Vagina (tissue), 2 donors: ENCODE data around the gene SBK2. TPM values are rescaled to one million over a fixed set of nuclear protein-coding genes. Genes with fewer than 3 reads are reported as not detected.

ENCODE experiments used
- DNase-seq, 2 donors: peaks; one replicate each; pipeline ENCODE4 v3.0.0-alpha.2; 2017; ENCODE audit errors: extremely low spot score in 2 of 2
- H3K27ac ChIP-seq: fragments of 200-600 bp; sonication (generic); one replicate; pipeline ENCODE4 v1.5.1; 2019
- H3K27me3 ChIP-seq: fragments of 200-600 bp; sonication (generic); one replicate; pipeline ENCODE4 v1.5.1; 2019
- H3K36me3 ChIP-seq, 2 donors: fragments of 200-600 bp; sonication (generic); one replicate each; pipeline ENCODE4 v1.5.1; 2017 to 2019
- H3K4me1 ChIP-seq: fragments of 200-600 bp; sonication (generic); one replicate; pipeline ENCODE4 v1.5.1; 2019
- H3K4me3 ChIP-seq, 2 donors: fragments of 200-600 bp; sonication (generic); 1 replicate in 1 of 2; 2 replicates in 1 of 2; pipeline ENCODE4 v1.5.1; 2016 to 2019
- H3K9me3 ChIP-seq: fragments of 200-600 bp; sonication (generic); one replicate; pipeline ENCODE4 v1.5.1; 2019
- CTCF ChIP-seq, 3 experiments: fragments of 450-650 bp in 2 of 3; fragments of 200-600 bp in 1 of 3; sonication (generic) in 1 of 3; IDR thresholded peaks; one replicate each; pipeline ENCODE4 v1.5.1; 2017 to 2019; ENCODE audit warnings: antibody characterized with exemption in 3 of 3, mild to moderate bottlenecking in 2 of 3, moderate library complexity in 2 of 3
- POLR2A ChIP-seq, 2 donors: fragments of 450-650 bp; IDR thresholded peaks; one replicate each; pipeline ENCODE4 v1.6.1; 2017; ENCODE audit warnings: antibody characterized with exemption in 2 of 2, mild to moderate bottlenecking in 2 of 2, moderate library complexity in 2 of 2
- POLR2AphosphoS5 ChIP-seq, 2 donors: sonication (generic); formaldehyde crosslinking; IDR thresholded peaks; one replicate each; pipeline ENCODE4 v1.9.0; 2017; ENCODE audit warnings: antibody characterized with exemption in 2 of 2, mild to moderate bottlenecking in 2 of 2, low read depth in 1 of 2; ENCODE audit not compliant: insufficient read depth in 1 of 2
- intact Hi-C: fragments of 100-400 bp; cut with DNase I; formaldehyde crosslinking; loops from one replicate; pipeline ENCODE4 v1.15.1; 2023
- total RNA-seq: library from RNA; depleted of rRNA; stranded (reverse); fragments of >200 nt; gene quantifications from one replicate; pipeline ENCODE4 v1.2.3, GENCODE V29; 2016

Gene SBK2
- total RNA-seq, 1 donor from 2014 or later = not detected

GRCh38 chr19:55488986-55489710 is 47.8 kb downstream of the SBK2 start:
- no peak for DNase-seq
- intact Hi-C loops = no loop called here
- Histone ChIP-seq H3K27ac (peak overlapping the region; percentile 95), H3K9me3 (no peaks in the 10 kb centered on the region), H3K4me1 (peaks cover 81% of the 10 kb centered on the region), H3K36me3 (no peaks in the 10 kb centered on the region), H3K27me3 (no peaks in the 10 kb centered on the region), H3K4me3 (peak overlapping the region; percentile 24 to 30)
- TF ChIP-seq POLR2A (IDR thresholded peaks at IDR 0.05) (no peak), POLR2AphosphoS5 (IDR thresholded peaks at IDR 0.05; ENCODE audit: insufficient read depth in 1 of 2, low read depth in 1 of 2) (peak in 1 of 2 donors; percentile 18)

- TF ChIP-seq CTCF (IDR thresholded peaks at IDR 0.05) (no peak), POLR2A (IDR thresholded peaks at IDR 0.05) (no peak)
- no peaks in the 10 kb centered on the region for H3K27me3 ChIP-seq
- H3K27ac ChIP-seq = peak within 1 kb of the TSS; percentile 95
- DNase-seq = no peak
- H3K36me3 ChIP-seq = no peaks in the 10 kb centered on the region
- no peaks in the 10 kb centered on the region for H3K9me3 ChIP-seq
- H3K4me1 ChIP-seq = peaks cover 88% of the 10 kb centered on the region
- peak within 1 kb of the TSS; percentile 30 to 35 for H3K4me3 ChIP-seq
- intact Hi-C loops = no loop called here
Measured at GRCh38 chr19:55487924-55488687, 48.8 kb downstream of the SBK2 start, which contains the start of gene SSC5D. Gene SSC5D, plus strand, starts transcription at chr19:55488436. Its CDS starts 154 bp downstream, at chr19:55488590.

- Histone ChIP-seq H3K4me3 (peak overlapping the region; percentile 30 to 64), H3K4me1 (peaks cover 80% of the 10 kb centered on the region), H3K9me3 (no peaks in the 10 kb centered on the region), H3K27ac (peak overlapping the region; percentile 95), H3K36me3 (no peaks in the 10 kb centered on the region), H3K27me3 (no peaks in the 10 kb centered on the region)
- TF ChIP-seq CTCF (IDR thresholded peaks at IDR 0.05) (no peak), POLR2AphosphoS5 (IDR thresholded peaks at IDR 0.05; ENCODE audit: insufficient read depth in 1 of 2, low read depth in 1 of 2) (no peak), POLR2A (IDR thresholded peaks at IDR 0.05) (no peak)
- intact Hi-C loops = no loop called here
- peak in 1 of 2 donors; percentile 90 for DNase-seq
Measured at GRCh38 chr19:55486971-55487923, 49.7 kb downstream of the SBK2 start.

GRCh38 chr19:55486043-55486970 is 50.6 kb downstream of the SBK2 start:
- no peaks in the 10 kb centered on the region for H3K36me3 ChIP-seq
- intact Hi-C loops = no loop called here
- H3K9me3 ChIP-seq = no peaks in the 10 kb centered on the region
- DNase-seq = no peak
- H3K27me3 ChIP-seq = no peaks in the 10 kb centered on the region
- peaks cover 70% of the 10 kb centered on the region for H3K4me1 ChIP-seq
- no peak for TF ChIP-seq CTCF (IDR thresholded peaks at IDR 0.05)
- TF ChIP-seq POLR2A (IDR thresholded peaks at IDR 0.05) = no peak
- no peak for TF ChIP-seq POLR2AphosphoS5 (IDR thresholded peaks at IDR 0.05; ENCODE audit: insufficient read depth in 1 of 2, low read depth in 1 of 2)
- H3K27ac ChIP-seq = peak overlapping the region; percentile 95
- H3K4me3 ChIP-seq = peak overlapping the region in 1 of 2 donors; percentile 64
